ENCODE data around the gene PPT1. TPM values are rescaled to one million over a fixed set of nuclear protein-coding genes. Genes with fewer than 3 reads are reported as not detected.
A peak's percentile ranks its signal among the peaks of the same experiment; 100 is the strongest.

PPT1 gene
- total RNA-seq, 1 experiment from 2014 or later, result 107 TPM

DNA sequence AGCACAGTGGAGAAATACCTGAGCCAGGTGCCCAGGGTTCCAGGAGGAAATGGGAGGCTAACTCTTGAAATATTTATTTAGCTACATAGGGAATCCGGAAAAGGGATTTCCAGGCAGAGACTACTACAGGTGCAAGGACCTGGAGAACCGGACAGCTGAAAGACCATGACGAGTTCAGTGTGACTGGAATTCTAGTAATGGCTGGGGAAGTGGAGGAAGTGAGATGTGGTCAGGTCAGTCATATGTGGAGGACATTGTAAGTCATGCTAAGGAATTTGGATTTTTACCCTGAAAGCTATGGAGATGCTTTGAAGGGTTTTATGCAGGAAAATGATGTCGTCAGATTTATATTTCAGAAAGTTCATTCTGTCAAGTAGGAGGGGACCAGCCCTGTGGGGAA is 54.7 kb downstream of the PPT1 start (continued):
- TF ChIP-seq, protein P1, sequence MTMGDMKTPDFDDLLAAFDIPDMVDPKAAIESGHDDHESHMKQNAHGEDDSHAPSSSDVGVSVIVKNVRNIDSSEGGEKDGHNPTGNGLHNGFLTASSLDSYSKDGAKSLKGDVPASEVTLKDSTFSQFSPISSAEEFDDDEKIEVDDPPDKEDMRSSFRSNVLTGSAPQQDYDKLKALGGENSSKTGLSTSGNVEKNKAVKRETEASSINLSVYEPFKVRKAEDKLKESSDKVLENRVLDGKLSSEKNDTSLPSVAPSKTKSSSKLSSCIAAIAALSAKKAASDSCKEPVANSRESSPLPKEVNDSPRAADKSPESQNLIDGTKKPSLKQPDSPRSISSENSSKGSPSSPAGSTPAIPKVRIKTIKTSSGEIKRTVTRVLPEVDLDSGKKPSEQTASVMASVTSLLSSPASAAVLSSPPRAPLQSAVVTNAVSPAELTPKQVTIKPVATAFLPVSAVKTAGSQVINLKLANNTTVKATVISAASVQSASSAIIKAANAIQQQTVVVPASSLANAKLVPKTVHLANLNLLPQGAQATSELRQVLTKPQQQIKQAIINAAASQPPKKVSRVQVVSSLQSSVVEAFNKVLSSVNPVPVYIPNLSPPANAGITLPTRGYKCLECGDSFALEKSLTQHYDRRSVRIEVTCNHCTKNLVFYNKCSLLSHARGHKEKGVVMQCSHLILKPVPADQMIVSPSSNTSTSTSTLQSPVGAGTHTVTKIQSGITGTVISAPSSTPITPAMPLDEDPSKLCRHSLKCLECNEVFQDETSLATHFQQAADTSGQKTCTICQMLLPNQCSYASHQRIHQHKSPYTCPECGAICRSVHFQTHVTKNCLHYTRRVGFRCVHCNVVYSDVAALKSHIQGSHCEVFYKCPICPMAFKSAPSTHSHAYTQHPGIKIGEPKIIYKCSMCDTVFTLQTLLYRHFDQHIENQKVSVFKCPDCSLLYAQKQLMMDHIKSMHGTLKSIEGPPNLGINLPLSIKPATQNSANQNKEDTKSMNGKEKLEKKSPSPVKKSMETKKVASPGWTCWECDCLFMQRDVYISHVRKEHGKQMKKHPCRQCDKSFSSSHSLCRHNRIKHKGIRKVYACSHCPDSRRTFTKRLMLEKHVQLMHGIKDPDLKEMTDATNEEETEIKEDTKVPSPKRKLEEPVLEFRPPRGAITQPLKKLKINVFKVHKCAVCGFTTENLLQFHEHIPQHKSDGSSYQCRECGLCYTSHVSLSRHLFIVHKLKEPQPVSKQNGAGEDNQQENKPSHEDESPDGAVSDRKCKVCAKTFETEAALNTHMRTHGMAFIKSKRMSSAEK (CRISPR knock-in tag; IDR thresholded peaks at IDR 0.05; ENCODE audit: borderline replicate concordance), result no peak
- no peak for TF ChIP-seq ZNF423 (CRISPR knock-in tag; IDR thresholded peaks at IDR 0.05)
- TF ChIP-seq, protein P2, sequence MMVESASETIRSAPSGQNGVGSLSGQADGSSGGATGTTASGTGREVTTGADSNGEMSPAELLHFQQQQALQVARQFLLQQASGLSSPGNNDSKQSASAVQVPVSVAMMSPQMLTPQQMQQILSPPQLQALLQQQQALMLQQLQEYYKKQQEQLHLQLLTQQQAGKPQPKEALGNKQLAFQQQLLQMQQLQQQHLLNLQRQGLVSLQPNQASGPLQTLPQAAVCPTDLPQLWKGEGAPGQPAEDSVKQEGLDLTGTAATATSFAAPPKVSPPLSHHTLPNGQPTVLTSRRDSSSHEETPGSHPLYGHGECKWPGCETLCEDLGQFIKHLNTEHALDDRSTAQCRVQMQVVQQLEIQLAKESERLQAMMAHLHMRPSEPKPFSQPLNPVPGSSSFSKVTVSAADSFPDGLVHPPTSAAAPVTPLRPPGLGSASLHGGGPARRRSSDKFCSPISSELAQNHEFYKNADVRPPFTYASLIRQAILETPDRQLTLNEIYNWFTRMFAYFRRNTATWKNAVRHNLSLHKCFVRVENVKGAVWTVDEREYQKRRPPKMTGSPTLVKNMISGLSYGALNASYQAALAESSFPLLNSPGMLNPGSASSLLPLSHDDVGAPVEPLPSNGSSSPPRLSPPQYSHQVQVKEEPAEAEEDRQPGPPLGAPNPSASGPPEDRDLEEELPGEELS (CRISPR knock-in tag; IDR thresholded peaks at IDR 0.05), result no peak
- no peak for TF ChIP-seq PRRX2 (CRISPR knock-in tag; IDR thresholded peaks at IDR 0.05)
- TF ChIP-seq, protein P3, sequence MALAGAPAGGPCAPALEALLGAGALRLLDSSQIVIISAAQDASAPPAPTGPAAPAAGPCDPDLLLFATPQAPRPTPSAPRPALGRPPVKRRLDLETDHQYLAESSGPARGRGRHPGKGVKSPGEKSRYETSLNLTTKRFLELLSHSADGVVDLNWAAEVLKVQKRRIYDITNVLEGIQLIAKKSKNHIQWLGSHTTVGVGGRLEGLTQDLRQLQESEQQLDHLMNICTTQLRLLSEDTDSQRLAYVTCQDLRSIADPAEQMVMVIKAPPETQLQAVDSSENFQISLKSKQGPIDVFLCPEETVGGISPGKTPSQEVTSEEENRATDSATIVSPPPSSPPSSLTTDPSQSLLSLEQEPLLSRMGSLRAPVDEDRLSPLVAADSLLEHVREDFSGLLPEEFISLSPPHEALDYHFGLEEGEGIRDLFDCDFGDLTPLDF (CRISPR knock-in tag; IDR thresholded peaks at IDR 0.05), result no peak
- no peak for TF ChIP-seq IRF2 (CRISPR knock-in tag; IDR thresholded peaks at IDR 0.05; ENCODE audit: borderline replicate concordance, low read depth)
- TF ChIP-seq ZNF396 (CRISPR knock-in tag; IDR thresholded peaks at IDR 0.05; ENCODE audit: borderline replicate concordance), result no peak
- TF ChIP-seq ETV6 (CRISPR knock-in tag; IDR thresholded peaks at IDR 0.05), result no peak
- no peak for TF ChIP-seq RELA (CRISPR knock-in tag; IDR thresholded peaks at IDR 0.05; ENCODE audit: borderline replicate concordance)
- no peak for TF ChIP-seq NR1H2 (CRISPR knock-in tag; IDR thresholded peaks at IDR 0.05)
- TF ChIP-seq, protein P4, sequence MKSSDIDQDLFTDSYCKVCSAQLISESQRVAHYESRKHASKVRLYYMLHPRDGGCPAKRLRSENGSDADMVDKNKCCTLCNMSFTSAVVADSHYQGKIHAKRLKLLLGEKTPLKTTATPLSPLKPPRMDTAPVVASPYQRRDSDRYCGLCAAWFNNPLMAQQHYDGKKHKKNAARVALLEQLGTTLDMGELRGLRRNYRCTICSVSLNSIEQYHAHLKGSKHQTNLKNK (CRISPR knock-in tag; IDR thresholded peaks at IDR 0.05), result no peak

- POLR2A ChIA-PET, result no interaction called here
- ATAC-seq (no peak), DNase-seq (ENCODE audit: low spot score) (no peak)
- Mint-ChIP-seq H3K36me3 (peaks cover 20% of the 10 kb centered on the region), H3K4me3 (peak overlapping the region; percentile 95), H3K9me3 (no peaks in the 10 kb centered on the region), H3K4me1 (peaks cover 32% of the 10 kb centered on the region), H3K27ac (peak overlapping the region; percentile 87), H3K27me3 (ENCODE audit: low read depth) (no peaks in the 10 kb centered on the region)
- CTCF ChIA-PET, result interaction anchor here (1.5 kb wide), 1 partner anchor 139 kb away, joined by 4 read pairs; the partner anchor contains the start of gene MYCL
- TF ChIP-seq, protein P5, sequence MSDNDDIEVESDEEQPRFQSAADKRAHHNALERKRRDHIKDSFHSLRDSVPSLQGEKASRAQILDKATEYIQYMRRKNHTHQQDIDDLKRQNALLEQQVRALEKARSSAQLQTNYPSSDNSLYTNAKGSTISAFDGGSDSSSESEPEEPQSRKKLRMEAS (CRISPR knock-in tag; IDR thresholded peaks at IDR 0.05), result no peak
- TF ChIP-seq FOXK1 (CRISPR knock-in tag; IDR thresholded peaks at IDR 0.05) (no peak), SMAD4 (CRISPR knock-in tag; IDR thresholded peaks at IDR 0.05) (no peak), GABPB1 (CRISPR knock-in tag; IDR thresholded peaks at IDR 0.05) (no peak), ZNF263 (CRISPR knock-in tag; IDR thresholded peaks at IDR 0.05; ENCODE audit: low read depth) (no peak), CBFB (CRISPR knock-in tag; IDR thresholded peaks at IDR 0.05; ENCODE audit: low read depth) (no peak), GTF2I (CRISPR knock-in tag; conservative IDR thresholded peaks at IDR 0.05) (no peak), CREM (CRISPR knock-in tag; IDR thresholded peaks at IDR 0.05) (no peak)
- TF ChIP-seq, protein P6, sequence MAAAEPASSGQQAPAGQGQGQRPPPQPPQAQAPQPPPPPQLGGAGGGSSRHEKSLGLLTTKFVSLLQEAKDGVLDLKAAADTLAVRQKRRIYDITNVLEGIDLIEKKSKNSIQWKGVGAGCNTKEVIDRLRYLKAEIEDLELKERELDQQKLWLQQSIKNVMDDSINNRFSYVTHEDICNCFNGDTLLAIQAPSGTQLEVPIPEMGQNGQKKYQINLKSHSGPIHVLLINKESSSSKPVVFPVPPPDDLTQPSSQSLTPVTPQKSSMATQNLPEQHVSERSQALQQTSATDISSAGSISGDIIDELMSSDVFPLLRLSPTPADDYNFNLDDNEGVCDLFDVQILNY (CRISPR knock-in tag; IDR thresholded peaks at IDR 0.05), result no peak
- TF ChIP-seq, protein P7, sequence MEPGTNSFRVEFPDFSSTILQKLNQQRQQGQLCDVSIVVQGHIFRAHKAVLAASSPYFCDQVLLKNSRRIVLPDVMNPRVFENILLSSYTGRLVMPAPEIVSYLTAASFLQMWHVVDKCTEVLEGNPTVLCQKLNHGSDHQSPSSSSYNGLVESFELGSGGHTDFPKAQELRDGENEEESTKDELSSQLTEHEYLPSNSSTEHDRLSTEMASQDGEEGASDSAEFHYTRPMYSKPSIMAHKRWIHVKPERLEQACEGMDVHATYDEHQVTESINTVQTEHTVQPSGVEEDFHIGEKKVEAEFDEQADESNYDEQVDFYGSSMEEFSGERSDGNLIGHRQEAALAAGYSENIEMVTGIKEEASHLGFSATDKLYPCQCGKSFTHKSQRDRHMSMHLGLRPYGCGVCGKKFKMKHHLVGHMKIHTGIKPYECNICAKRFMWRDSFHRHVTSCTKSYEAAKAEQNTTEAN (CRISPR knock-in tag; IDR thresholded peaks at IDR 0.05), result no peak
- TF ChIP-seq, protein P8, sequence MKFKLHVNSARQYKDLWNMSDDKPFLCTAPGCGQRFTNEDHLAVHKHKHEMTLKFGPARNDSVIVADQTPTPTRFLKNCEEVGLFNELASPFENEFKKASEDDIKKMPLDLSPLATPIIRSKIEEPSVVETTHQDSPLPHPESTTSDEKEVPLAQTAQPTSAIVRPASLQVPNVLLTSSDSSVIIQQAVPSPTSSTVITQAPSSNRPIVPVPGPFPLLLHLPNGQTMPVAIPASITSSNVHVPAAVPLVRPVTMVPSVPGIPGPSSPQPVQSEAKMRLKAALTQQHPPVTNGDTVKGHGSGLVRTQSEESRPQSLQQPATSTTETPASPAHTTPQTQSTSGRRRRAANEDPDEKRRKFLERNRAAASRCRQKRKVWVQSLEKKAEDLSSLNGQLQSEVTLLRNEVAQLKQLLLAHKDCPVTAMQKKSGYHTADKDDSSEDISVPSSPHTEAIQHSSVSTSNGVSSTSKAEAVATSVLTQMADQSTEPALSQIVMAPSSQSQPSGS (CRISPR knock-in tag; IDR thresholded peaks at IDR 0.05; ENCODE audit: borderline replicate concordance, low read depth), result no peak
These were observed 55.6 kb downstream of the PPT1 start for GRCh38 chr1:40041466-40041838.
